ENCODE results near the gene SLC2A2. TPM values are rescaled to one million over a fixed set of nuclear protein-coding genes. Genes with fewer than 3 reads are reported as not detected.

SLC2A2 gene
- total RNA-seq, 2 donors from 2014 or later, result not detected

GRCh38 chr3:171018156-171018935 is 8.2 kb downstream of the SLC2A2 start:
- H3K27ac Mint-ChIP-seq, result no peak overlapping the region
- no peaks in the 10 kb centered on the region for H3K36me3 Mint-ChIP-seq (ENCODE audit: insufficient read depth in 2 of 2)
- H3K4me3 Mint-ChIP-seq, result no peak overlapping the region
- ATAC-seq (replicated peaks in 1 of 2) (no peak), DNase-seq (no peak)
- H3K9me3 Mint-ChIP-seq, result no peaks in the 10 kb centered on the region
- H3K4me1 Mint-ChIP-seq (ENCODE audit: low read depth), result no peaks in the 10 kb centered on the region
- peaks cover 16% of the 10 kb centered on the region for H3K27me3 Mint-ChIP-seq (ENCODE audit: low read depth)

GRCh38 chr3:171013822-171014748 is 12.4 kb downstream of the SLC2A2 start:
- Mint-ChIP-seq H3K36me3 (ENCODE audit: insufficient read depth in 2 of 2) (no peaks in the 10 kb centered on the region), H3K27ac (no peak overlapping the region), H3K9me3 (no peaks in the 10 kb centered on the region), H3K27me3 (ENCODE audit: low read depth) (peaks cover 8% of the 10 kb centered on the region), H3K4me1 (ENCODE audit: low read depth) (no peaks in the 10 kb centered on the region), H3K4me3 (no peak overlapping the region)
- DNase-seq (no peak), ATAC-seq (replicated peaks in 1 of 2) (no peak)

- DNase-seq, result no peak
- Mint-ChIP-seq H3K9me3 (no peaks in the 10 kb centered on the region), H3K36me3 (ENCODE audit: insufficient read depth in 2 of 2) (no peaks in the 10 kb centered on the region), H3K27ac (no peak overlapping the region), H3K27me3 (ENCODE audit: low read depth) (peaks cover 8% of the 10 kb centered on the region), H3K4me3 (no peak overlapping the region), H3K4me1 (ENCODE audit: low read depth) (no peaks in the 10 kb centered on the region)
- no peak for ATAC-seq (replicated peaks in 1 of 2)
These were observed 14.6 kb downstream of the SLC2A2 start for GRCh38 chr3:171011873-171012336.

- Mint-ChIP-seq H3K9me3 (no peaks in the 10 kb centered on the region), H3K36me3 (ENCODE audit: insufficient read depth in 2 of 2) (no peaks in the 10 kb centered on the region), H3K27ac (no peak overlapping the region), H3K4me1 (ENCODE audit: low read depth) (no peaks in the 10 kb centered on the region), H3K27me3 (ENCODE audit: low read depth) (peaks cover 8% of the 10 kb centered on the region), H3K4me3 (no peak overlapping the region)
- DNase-seq (no peak), ATAC-seq (replicated peaks in 1 of 2) (no peak)
These were observed 15.2 kb downstream of the SLC2A2 start for GRCh38 chr3:171011109-171011872.

- Mint-ChIP-seq H3K36me3 (ENCODE audit: insufficient read depth in 2 of 2) (no peaks in the 10 kb centered on the region), H3K9me3 (no peaks in the 10 kb centered on the region), H3K4me3 (no peak overlapping the region), H3K4me1 (ENCODE audit: low read depth) (no peaks in the 10 kb centered on the region), H3K27me3 (ENCODE audit: low read depth) (peaks cover 8% of the 10 kb centered on the region), H3K27ac (no peak overlapping the region)
- ATAC-seq (replicated peaks in 1 of 2) (no peak), DNase-seq (no peak)
These were observed 19.2 kb downstream of the SLC2A2 start for GRCh38 chr3:171007316-171007715.

GRCh38 chr3:171005648-171006047 is 20.9 kb downstream of the SLC2A2 start:
- no peak for DNase-seq
- Mint-ChIP-seq H3K27me3 (ENCODE audit: low read depth) (no peaks in the 10 kb centered on the region), H3K4me1 (ENCODE audit: low read depth) (no peaks in the 10 kb centered on the region), H3K27ac (no peak overlapping the region), H3K36me3 (ENCODE audit: insufficient read depth in 2 of 2) (no peaks in the 10 kb centered on the region), H3K4me3 (no peak overlapping the region), H3K9me3 (no peaks in the 10 kb centered on the region)
- no peak for ATAC-seq (replicated peaks in 1 of 2)

GRCh38 chr3:171001957-171002694 is 24.4 kb downstream of the SLC2A2 start:
- no peaks in the 10 kb centered on the region for H3K9me3 Mint-ChIP-seq
- H3K4me1 Mint-ChIP-seq (ENCODE audit: low read depth), result no peaks in the 10 kb centered on the region
- no peak for DNase-seq
- H3K27me3 Mint-ChIP-seq (ENCODE audit: low read depth), result no peaks in the 10 kb centered on the region
- no peaks in the 10 kb centered on the region for H3K36me3 Mint-ChIP-seq (ENCODE audit: insufficient read depth in 2 of 2)
- peak; percentile 51 to 93 for ATAC-seq (replicated peaks in 1 of 2)
- no peak overlapping the region for H3K27ac Mint-ChIP-seq
- no peak overlapping the region for H3K4me3 Mint-ChIP-seq

GRCh38 chr3:171001250-171001893 is 25.1 kb downstream of the SLC2A2 start:
- Mint-ChIP-seq H3K27ac (no peak overlapping the region), H3K4me3 (no peak overlapping the region), H3K9me3 (no peaks in the 10 kb centered on the region), H3K36me3 (ENCODE audit: insufficient read depth in 2 of 2) (no peaks in the 10 kb centered on the region), H3K4me1 (ENCODE audit: low read depth) (no peaks in the 10 kb centered on the region), H3K27me3 (ENCODE audit: low read depth) (no peaks in the 10 kb centered on the region)
- ATAC-seq (replicated peaks in 1 of 2) (no peak), DNase-seq (no peak)

- no peaks in the 10 kb centered on the region for H3K9me3 Mint-ChIP-seq
- H3K36me3 Mint-ChIP-seq (ENCODE audit: insufficient read depth in 2 of 2), result no peaks in the 10 kb centered on the region
- H3K4me1 Mint-ChIP-seq (ENCODE audit: low read depth), result no peaks in the 10 kb centered on the region
- ATAC-seq (replicated peaks in 1 of 2), result no peak
- no peak overlapping the region for H3K27ac Mint-ChIP-seq
- H3K27me3 Mint-ChIP-seq (ENCODE audit: low read depth), result no peaks in the 10 kb centered on the region
- no peak for DNase-seq
- no peak overlapping the region for H3K4me3 Mint-ChIP-seq
These were observed 26.2 kb downstream of the SLC2A2 start for GRCh38 chr3:171000281-171000680.

GRCh38 chr3:170999737-171000242 is 26.7 kb downstream of the SLC2A2 start:
- H3K36me3 Mint-ChIP-seq (ENCODE audit: insufficient read depth in 2 of 2), result no peaks in the 10 kb centered on the region
- H3K27ac Mint-ChIP-seq, result no peak overlapping the region
- no peaks in the 10 kb centered on the region for H3K4me1 Mint-ChIP-seq (ENCODE audit: low read depth)
- H3K27me3 Mint-ChIP-seq (ENCODE audit: low read depth), result no peaks in the 10 kb centered on the region
- H3K9me3 Mint-ChIP-seq, result no peaks in the 10 kb centered on the region
- ATAC-seq (replicated peaks in 1 of 2) (no peak), DNase-seq (no peak)
- H3K4me3 Mint-ChIP-seq, result no peak overlapping the region

GRCh38 chr3:170997961-170998913 is 28.3 kb downstream of the SLC2A2 start:
- DNase-seq, result no peak

More at GRCh38 chr3:170997961-170998913, 28.3 kb downstream of the SLC2A2 start:
- no peaks in the 10 kb centered on the region for H3K27me3 Mint-ChIP-seq (ENCODE audit: low read depth)
- no peaks in the 10 kb centered on the region for H3K4me1 Mint-ChIP-seq (ENCODE audit: low read depth)
- no peak for ATAC-seq (replicated peaks in 1 of 2)
- H3K4me3 Mint-ChIP-seq, result no peak overlapping the region
- H3K9me3 Mint-ChIP-seq, result no peaks in the 10 kb centered on the region
- no peak overlapping the region for H3K27ac Mint-ChIP-seq
- no peaks in the 10 kb centered on the region for H3K36me3 Mint-ChIP-seq (ENCODE audit: insufficient read depth in 2 of 2)

Data from activated T-cell treated with anti-CD3 and anti-CD28 coated beads, Interleukin-2, amount 50 U/mL, for 72 hours (primary cell).